ENCODE results near the gene FSTL3. TPM values are rescaled to one million over a fixed set of nuclear protein-coding genes. Genes with fewer than 3 reads are reported as not detected.

FSTL3 gene
- total and polyA plus RNA-seq, 10 of the 15 experiments (the other 5 are each of a cell fraction or from before 2014, with no cell fraction given) = 0.42 to 13.5 (median 3.6) TPM

- ATAC-seq (no peak), DNase-seq (ENCODE audit: low read depth, low spot score) (no peak), FAIRE-seq (no peak)
- H3K27me3 ChIP-seq (replicated peaks in 1 of 2; ENCODE audit: control insufficient read depth in 2 of 2, insufficient read depth in 2 of 2, low read length in 1 of 2) = no peaks in the 10 kb centered on the region
- H3K9ac ChIP-seq (ENCODE audit: control insufficient read depth, insufficient read depth, low read length) = no peak overlapping the region
- ChIA-PET CTCF (no interaction called here), SMC1A (ENCODE audit: uncharacterized antibody, unreplicated experiment) (no interaction called here), RAD21 (ENCODE audit: unreplicated experiment) (no interaction called here), POLR2A (no interaction called here)
- H4K20me1 ChIP-seq (ENCODE audit: control insufficient read depth, insufficient read depth) = no peaks in the 10 kb centered on the region
- peaks cover 30% of the 10 kb centered on the region for H3K4me1 ChIP-seq (ENCODE audit: control insufficient read depth, insufficient read depth, low read length)
- H3K4me3 ChIP-seq = no peak overlapping the region; the same call in 1 of the 2 replicates
- no peak overlapping the region for H2AFZ ChIP-seq (ENCODE audit: control insufficient read depth, low read depth, low read length)
- TF ChIP-seq, protein P1, sequence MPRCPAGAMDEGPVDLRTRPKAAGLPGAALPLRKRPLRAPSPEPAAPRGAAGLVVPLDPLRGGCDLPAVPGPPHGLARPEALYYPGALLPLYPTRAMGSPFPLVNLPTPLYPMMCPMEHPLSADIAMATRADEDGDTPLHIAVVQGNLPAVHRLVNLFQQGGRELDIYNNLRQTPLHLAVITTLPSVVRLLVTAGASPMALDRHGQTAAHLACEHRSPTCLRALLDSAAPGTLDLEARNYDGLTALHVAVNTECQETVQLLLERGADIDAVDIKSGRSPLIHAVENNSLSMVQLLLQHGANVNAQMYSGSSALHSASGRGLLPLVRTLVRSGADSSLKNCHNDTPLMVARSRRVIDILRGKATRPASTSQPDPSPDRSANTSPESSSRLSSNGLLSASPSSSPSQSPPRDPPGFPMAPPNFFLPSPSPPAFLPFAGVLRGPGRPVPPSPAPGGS (IDR thresholded peaks at IDR 0.05; ENCODE audit: borderline replicate concordance, insufficient read depth, low read depth, low read length, poor library complexity, severe bottlenecking) = no peak
- TF ChIP-seq EZH2 (IDR thresholded peaks at IDR 0.05; ENCODE audit: borderline replicate concordance, control insufficient read depth, low read depth, low read length) = no peak
- no peak for TF ChIP-seq KAT2A (conservative IDR thresholded peaks at IDR 0.05; ENCODE audit: control insufficient read depth, low read depth, low read length)
- TF ChIP-seq MEF2B (IDR thresholded peaks at IDR 0.05; ENCODE audit: partially characterized antibody, poor library complexity, severe bottlenecking) = no peak
- no peak for TF ChIP-seq SUPT20H (IDR thresholded peaks at IDR 0.05; ENCODE audit: borderline replicate concordance, control insufficient read depth, low read depth, low read length)
- no peak for TF ChIP-seq ZNF622 (IDR thresholded peaks at IDR 0.05)
- TF ChIP-seq TCF3 (IDR thresholded peaks at IDR 0.05; ENCODE audit: borderline replicate concordance, insufficient read depth, low read depth, low read length) = no peak
- no peak for TF ChIP-seq SP1 (IDR thresholded peaks at IDR 0.05; ENCODE audit: low read depth, low read length)
- TF ChIP-seq TCF7 (IDR thresholded peaks at IDR 0.05; ENCODE audit: borderline replicate concordance) = no peak
- TF ChIP-seq CBX5 (IDR thresholded peaks at IDR 0.05; ENCODE audit: low read depth) = no peak
- TF ChIP-seq ZNF217 (IDR thresholded peaks at IDR 0.05) = no peak
- no peak for TF ChIP-seq RCOR1 (conservative IDR thresholded peaks at IDR 0.05; ENCODE audit: low read depth, low read length)
- TF ChIP-seq CBX3 (IDR thresholded peaks at IDR 0.05; ENCODE audit: borderline replicate concordance, low read depth) = no peak
- TF ChIP-seq, protein P2, sequence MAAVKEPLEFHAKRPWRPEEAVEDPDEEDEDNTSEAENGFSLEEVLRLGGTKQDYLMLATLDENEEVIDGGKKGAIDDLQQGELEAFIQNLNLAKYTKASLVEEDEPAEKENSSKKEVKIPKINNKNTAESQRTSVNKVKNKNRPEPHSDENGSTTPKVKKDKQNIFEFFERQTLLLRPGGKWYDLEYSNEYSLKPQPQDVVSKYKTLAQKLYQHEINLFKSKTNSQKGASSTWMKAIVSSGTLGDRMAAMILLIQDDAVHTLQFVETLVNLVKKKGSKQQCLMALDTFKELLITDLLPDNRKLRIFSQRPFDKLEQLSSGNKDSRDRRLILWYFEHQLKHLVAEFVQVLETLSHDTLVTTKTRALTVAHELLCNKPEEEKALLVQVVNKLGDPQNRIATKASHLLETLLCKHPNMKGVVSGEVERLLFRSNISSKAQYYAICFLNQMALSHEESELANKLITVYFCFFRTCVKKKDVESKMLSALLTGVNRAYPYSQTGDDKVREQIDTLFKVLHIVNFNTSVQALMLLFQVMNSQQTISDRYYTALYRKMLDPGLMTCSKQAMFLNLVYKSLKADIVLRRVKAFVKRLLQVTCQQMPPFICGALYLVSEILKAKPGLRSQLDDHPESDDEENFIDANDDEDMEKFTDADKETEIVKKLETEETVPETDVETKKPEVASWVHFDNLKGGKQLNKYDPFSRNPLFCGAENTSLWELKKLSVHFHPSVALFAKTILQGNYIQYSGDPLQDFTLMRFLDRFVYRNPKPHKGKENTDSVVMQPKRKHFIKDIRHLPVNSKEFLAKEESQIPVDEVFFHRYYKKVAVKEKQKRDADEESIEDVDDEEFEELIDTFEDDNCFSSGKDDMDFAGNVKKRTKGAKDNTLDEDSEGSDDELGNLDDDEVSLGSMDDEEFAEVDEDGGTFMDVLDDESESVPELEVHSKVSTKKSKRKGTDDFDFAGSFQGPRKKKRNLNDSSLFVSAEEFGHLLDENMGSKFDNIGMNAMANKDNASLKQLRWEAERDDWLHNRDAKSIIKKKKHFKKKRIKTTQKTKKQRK (IDR thresholded peaks at IDR 0.05; ENCODE audit: low read depth, low read length) = no peak
- in situ Hi-C loops (cut with MboI) (no loop called here), intact Hi-C loops (cut with micrococcal nuclease; ENCODE audit: unreplicated experiment) (no loop called here)
- H3K4me2 ChIP-seq (ENCODE audit: control insufficient read depth, insufficient read depth) = peak overlapping the region; percentile 93
- WGBS (ENCODE audit: insufficient coverage, insufficient replicate concordance, low lambda C conversion rate, missing lambda C conversion rate) = 60% methylated on average over 16 of the region's 17 CpGs
- BruUV-seq (replicated peaks) = no TSS peak
- H3K36me3 ChIP-seq (ENCODE audit: control insufficient read depth in 2 of 2, insufficient read depth in 2 of 2, low read length in 1 of 2) = no peaks in the 10 kb centered on the region
- no peaks in the 10 kb centered on the region for H3K9me3 ChIP-seq (replicated peaks; ENCODE audit: control insufficient read depth, insufficient read depth, low read length)
- no peak overlapping the region for H3K27ac ChIP-seq (ENCODE audit: control insufficient read depth, insufficient read depth)
- H3K79me2 ChIP-seq (ENCODE audit: control insufficient read depth, insufficient read depth, low read length) = peaks cover 3% of the 10 kb centered on the region; the same call in 1 of the 2 replicates
These were observed 37.3 kb upstream of the FSTL3 start for GRCh38 chr19:638906-639252.

All from GM12878 (cell line).